NCI-H2081 (cell line): Measurements from ENCODE around the gene P2RY12.

Experiments used
- DNase-seq, 2 experiments: peaks; one replicate each; lab custom pipeline; 2025; lab: John Stamatoyannopoulos, UW

Gene P2RY12

GRCh38 chr3:151346292-151346691 is 38.3 kb downstream of the P2RY12 start:
- DNase-seq: no peak

- DNase-seq: no peak
Observed at GRCh38 chr3:151345859-151346258, 38.7 kb downstream of the P2RY12 start.

GRCh38 chr3:151331696-151332095 is 52.9 kb downstream of the P2RY12 start:
- DNase-seq: no peak

GRCh38 chr3:151330899-151331298 is 53.7 kb downstream of the P2RY12 start:
- DNase-seq: no peak

- DNase-seq: no peak
Observed at GRCh38 chr3:151330379-151330778, 54.2 kb downstream of the P2RY12 start.

GRCh38 chr3:151329363-151329762 is 55.2 kb downstream of the P2RY12 start, which contains the start of gene P2RY13:
TSS of gene P2RY13 (minus strand) at chr3:151329549. CDS start at chr3:151329528, 21 bp downstream.
- no peak for DNase-seq

- DNase-seq: no peak
Observed at GRCh38 chr3:151328298-151328995, 56.1 kb downstream of the P2RY12 start.

- DNase-seq: no peak
Observed at GRCh38 chr3:151327571-151328198, 56.9 kb downstream of the P2RY12 start.

- no peak for DNase-seq
Observed at GRCh38 chr3:151322511-151322910, 62.0 kb downstream of the P2RY12 start.

GRCh38 chr3:151321526-151321925 is 63.0 kb downstream of the P2RY12 start:
- no peak for DNase-seq

- DNase-seq: no peak
Observed at GRCh38 chr3:151320131-151320530, 64.4 kb downstream of the P2RY12 start.

GRCh38 chr3:151319628-151320027 is 64.9 kb downstream of the P2RY12 start:
- DNase-seq: no peak

GRCh38 chr3:151318991-151319390 is 65.6 kb downstream of the P2RY12 start:
- DNase-seq: peak in 1 of 2 experiments; percentile 14

- DNase-seq: no peak
Observed at GRCh38 chr3:151318313-151318712, 66.2 kb downstream of the P2RY12 start.

GRCh38 chr3:151316267-151316991 is 68.1 kb downstream of the P2RY12 start, which contains the start of gene GPR87:
TSS of gene GPR87 (minus strand) at chr3:151316820. CDS start at chr3:151300100, 16,720 bp downstream.
- no peak for DNase-seq

GRCh38 chr3:151315846-151316245 is 68.7 kb downstream of the P2RY12 start:
- DNase-seq: no peak

- DNase-seq: no peak
Observed at GRCh38 chr3:151315136-151315535, 69.4 kb downstream of the P2RY12 start.

- DNase-seq: no peak
Observed at GRCh38 chr3:151314593-151314992, 70.0 kb downstream of the P2RY12 start.

GRCh38 chr3:151314137-151314536 is 70.4 kb downstream of the P2RY12 start:
- DNase-seq: no peak

GRCh38 chr3:151312972-151313371 is 71.6 kb downstream of the P2RY12 start:
- DNase-seq: no peak

- no peak for DNase-seq
Observed at GRCh38 chr3:151309566-151309965, 75.0 kb downstream of the P2RY12 start.

GRCh38 chr3:151307583-151308488 is 76.7 kb downstream of the P2RY12 start:
- DNase-seq: no peak
